Stimulated activated CD4-positive, alpha-beta T cell treated with anti-CD3 and anti-CD28 coated beads, Interleukin-15, amount 100 ng/mL, for 1 hour (primary cell): ENCODE data around the gene TRPV4.

Experiments used
- DNase-seq, 2 donors: peaks; one replicate each; pipeline ENCODE4 v3.0.0-alpha.2; 2020; ENCODE audit warnings: low read depth in 1 of 2, low spot score in 1 of 2

TRPV4 gene

GRCh38 chr12:109764123-109764522 is 69.1 kb downstream of the TRPV4 start:
- DNase-seq, result no peak

GRCh38 chr12:109763201-109763841 is 69.9 kb downstream of the TRPV4 start:
- no peak for DNase-seq

- DNase-seq, result no peak
Measured at GRCh38 chr12:109762673-109763191, 70.5 kb downstream of the TRPV4 start.

- DNase-seq, result no peak
Measured at GRCh38 chr12:109762071-109762672, 71.0 kb downstream of the TRPV4 start.

GRCh38 chr12:109760930-109761921 is 72.0 kb downstream of the TRPV4 start:
- DNase-seq, result no peak

- DNase-seq, result no peak
Measured at GRCh38 chr12:109760031-109760929, 72.9 kb downstream of the TRPV4 start.

GRCh38 chr12:109759595-109759994 is 73.6 kb downstream of the TRPV4 start:
- DNase-seq, result no peak

GRCh38 chr12:109758426-109759420 is 74.5 kb downstream of the TRPV4 start:
- DNase-seq, result no peak

GRCh38 chr12:109757671-109758265 is 75.4 kb downstream of the TRPV4 start:
- no peak for DNase-seq

GRCh38 chr12:109756457-109756856 is 76.7 kb downstream of the TRPV4 start:
- no peak for DNase-seq

GRCh38 chr12:109753959-109754358 is 79.2 kb downstream of the TRPV4 start:
- DNase-seq, result no peak

- no peak for DNase-seq
Measured at GRCh38 chr12:109753054-109753401, 80.2 kb downstream of the TRPV4 start.

- DNase-seq, result no peak
Measured at GRCh38 chr12:109752117-109753053, 80.8 kb downstream of the TRPV4 start.

- DNase-seq, result no peak
Measured at GRCh38 chr12:109744986-109745942, 87.9 kb downstream of the TRPV4 start.

GRCh38 chr12:109744026-109744425 is 89.2 kb downstream of the TRPV4 start:
- no peak for DNase-seq

GRCh38 chr12:109743076-109743910 is 89.9 kb downstream of the TRPV4 start:
- DNase-seq, result no peak
